GM21528 (cell line): ENCODE measurements around the gene OR52E6.

Experiments used
- ATAC-seq: cut with Tn5 transposase; IDR thresholded peaks from one replicate; pipeline ENCODE4 v1.9.1; 2021; ENCODE audit warnings: mild to moderate bottlenecking, moderate library complexity; ENCODE audit not compliant: unreplicated experiment, low FRiP score

OR52E6 gene

DNA sequence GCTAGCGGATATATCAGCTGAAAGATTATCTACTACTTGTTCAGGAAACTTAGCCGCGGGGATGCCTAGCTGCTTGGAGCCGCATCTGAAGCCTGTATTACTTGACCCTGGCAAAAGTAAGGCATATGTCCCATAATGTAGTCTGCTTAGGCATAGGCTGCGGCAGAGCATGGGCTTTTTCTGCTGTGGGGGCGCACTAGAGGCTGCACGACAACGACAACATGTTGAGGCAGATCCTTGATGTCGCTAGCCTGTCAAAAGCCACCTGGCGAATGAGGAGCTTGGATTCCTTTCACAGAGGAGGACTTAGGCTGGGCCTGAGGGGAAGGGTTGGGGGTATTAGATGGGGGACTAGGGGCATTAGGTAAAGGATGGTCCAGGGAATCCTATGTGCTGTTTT lies 34.1 kb downstream of the OR52E6 start:
- ATAC-seq: no peak

- ATAC-seq: no peak
These were observed 37.7 kb downstream of the OR52E6 start for GRCh38 chr11:5803982-5804381.

DNA sequence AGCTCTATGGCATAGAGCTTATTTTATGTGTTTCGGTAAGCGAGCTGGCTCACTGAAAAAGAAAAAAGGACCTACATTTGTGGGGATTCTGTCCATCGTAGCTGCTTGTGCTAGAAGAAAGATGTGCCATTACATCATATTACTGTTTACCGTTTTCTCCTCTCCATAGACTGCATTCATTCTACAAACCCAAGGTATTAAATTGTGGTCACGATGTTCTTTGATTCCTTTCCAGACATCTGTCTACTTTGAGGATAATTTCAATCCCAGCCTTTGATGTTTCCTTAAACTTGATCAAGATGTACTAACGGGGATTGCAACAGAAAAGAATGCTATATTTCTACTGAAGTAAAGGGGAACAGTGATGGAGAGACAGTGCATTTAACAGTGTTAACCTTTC lies 45.2 kb downstream of the OR52E6 start:
- ATAC-seq: no peak

GRCh38 chr11:5791165-5791564 lies 50.5 kb downstream of the OR52E6 start, which contains the start of gene OR52N1:
TSS of gene OR52N1 (minus strand) at chr11:5791265. CDS start at chr11:5788816, 2,449 bp downstream.
- ATAC-seq: no peak
